BJ (cell line): ENCODE results near the gene ATL1. TPM values are rescaled to one million over a fixed set of nuclear protein-coding genes. Genes with fewer than 3 reads are reported as not detected.

Experiments
- CTCF ChIA-PET: fragments of 350-600 bp; formaldehyde crosslinking; extraction: SDS; loops from one replicate; lab custom pipeline; 2021; ENCODE audit warnings: antibody characterized with exemption, inconsistent platforms; lab: Yijun Ruan, JAX
- POLR2A ChIA-PET: fragments of 300-600 bp; sonication (Branson Sonifier 250); formaldehyde crosslinking; extraction: SDS; loops from one replicate; lab custom pipeline; 2021; ENCODE audit warnings: antibody characterized with exemption; lab: Charles Lee
- DNase-seq: peaks from one replicate; pipeline ENCODE4 v3.0.0-alpha.2; 2011; ENCODE audit warnings: low read depth
- H3K27me3 ChIP-seq: 2 replicates; pipeline ENCODE4 v1.6.0; 2011; ENCODE audit warnings: low read length; ENCODE audit not compliant: control insufficient read depth, insufficient read depth
- H3K36me3 ChIP-seq: 2 replicates; pipeline ENCODE4 v1.5.1; 2011; ENCODE audit warnings: low read length; ENCODE audit not compliant: control insufficient read depth, insufficient read depth
- H3K4me3 ChIP-seq: 2 replicates; pipeline ENCODE4 v1.5.1; 2011; ENCODE audit warnings: low read depth, mild to moderate bottlenecking, control low read depth, low read length
- polyA plus RNA-seq: library from polyadenylated mRNA; depleted of rRNA; stranded (reverse); fragments of >200 nt; gene quantifications from 2 replicates; pipeline ENCODE4 v1.2.3, GENCODE V29; 2011; rRNA removed
- small RNA-seq: library from RNA; depleted of rRNA; stranded (forward); fragments of <200 nt; gene quantifications from one replicate; pipeline ENCODE3, GENCODE V24; 2012; ENCODE audit warnings: low replicate concordance, low read depth; ENCODE audit not compliant: insufficient read length
- TF ChIP-seq, protein P1 (sequence below): IDR thresholded peaks from 2 replicates; pipeline ENCODE4 v1.5.1; 2011; ENCODE audit warnings: low read depth, mild to moderate bottlenecking, control low read depth, inconsistent platforms, low read length, moderate library complexity; ENCODE audit not compliant: insufficient read depth

Gene ATL1
- polyA plus RNA-seq, 1 experiment, result 4.5 TPM

DNA sequence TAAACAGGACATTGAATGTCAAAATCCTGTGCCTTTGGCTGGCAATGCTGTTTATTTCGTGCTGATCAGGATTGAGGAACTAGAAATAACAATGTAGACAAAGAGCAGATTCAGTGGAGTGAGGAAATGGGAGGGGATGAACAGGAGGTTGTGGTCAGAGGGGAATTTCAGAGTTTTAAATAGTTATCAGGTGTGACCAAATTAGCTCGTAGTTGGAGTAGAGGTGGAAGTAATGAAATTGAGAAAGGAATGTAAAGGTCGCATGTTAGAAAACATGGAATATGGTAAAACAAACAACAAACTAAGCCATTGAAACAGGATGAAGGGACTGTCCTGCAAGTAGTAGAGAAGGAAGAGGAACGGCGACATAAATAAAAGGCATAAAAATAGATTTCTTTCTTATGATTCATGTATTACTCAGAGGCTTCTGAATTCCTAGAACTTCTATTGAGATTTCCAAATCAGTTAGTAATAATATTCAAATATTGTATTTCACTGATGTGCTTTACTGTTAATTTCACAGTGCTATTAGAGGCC, 117.7 kb downstream of the ATL1 start:
- ChIA-PET CTCF (interaction anchor here (0.7 to 1.2 kb wide), 5 partner anchors 15 to 100 kb away, joined by 3 read pairs; no protein-coding TSS in a partner anchor), POLR2A (interaction anchor here (1.0 kb wide), 1 partner anchor 117 kb away, joined by 5 read pairs; the partner anchor contains the start of gene ATL1)
- DNase-seq, result no peak
- Histone ChIP-seq H3K36me3 (no peaks in the 10 kb centered on the region), H3K27me3 (no peaks in the 10 kb centered on the region), H3K4me3 (no peak overlapping the region)
- TF ChIP-seq, protein P1, sequence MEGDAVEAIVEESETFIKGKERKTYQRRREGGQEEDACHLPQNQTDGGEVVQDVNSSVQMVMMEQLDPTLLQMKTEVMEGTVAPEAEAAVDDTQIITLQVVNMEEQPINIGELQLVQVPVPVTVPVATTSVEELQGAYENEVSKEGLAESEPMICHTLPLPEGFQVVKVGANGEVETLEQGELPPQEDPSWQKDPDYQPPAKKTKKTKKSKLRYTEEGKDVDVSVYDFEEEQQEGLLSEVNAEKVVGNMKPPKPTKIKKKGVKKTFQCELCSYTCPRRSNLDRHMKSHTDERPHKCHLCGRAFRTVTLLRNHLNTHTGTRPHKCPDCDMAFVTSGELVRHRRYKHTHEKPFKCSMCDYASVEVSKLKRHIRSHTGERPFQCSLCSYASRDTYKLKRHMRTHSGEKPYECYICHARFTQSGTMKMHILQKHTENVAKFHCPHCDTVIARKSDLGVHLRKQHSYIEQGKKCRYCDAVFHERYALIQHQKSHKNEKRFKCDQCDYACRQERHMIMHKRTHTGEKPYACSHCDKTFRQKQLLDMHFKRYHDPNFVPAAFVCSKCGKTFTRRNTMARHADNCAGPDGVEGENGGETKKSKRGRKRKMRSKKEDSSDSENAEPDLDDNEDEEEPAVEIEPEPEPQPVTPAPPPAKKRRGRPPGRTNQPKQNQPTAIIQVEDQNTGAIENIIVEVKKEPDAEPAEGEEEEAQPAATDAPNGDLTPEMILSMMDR, result no peak

DNA sequence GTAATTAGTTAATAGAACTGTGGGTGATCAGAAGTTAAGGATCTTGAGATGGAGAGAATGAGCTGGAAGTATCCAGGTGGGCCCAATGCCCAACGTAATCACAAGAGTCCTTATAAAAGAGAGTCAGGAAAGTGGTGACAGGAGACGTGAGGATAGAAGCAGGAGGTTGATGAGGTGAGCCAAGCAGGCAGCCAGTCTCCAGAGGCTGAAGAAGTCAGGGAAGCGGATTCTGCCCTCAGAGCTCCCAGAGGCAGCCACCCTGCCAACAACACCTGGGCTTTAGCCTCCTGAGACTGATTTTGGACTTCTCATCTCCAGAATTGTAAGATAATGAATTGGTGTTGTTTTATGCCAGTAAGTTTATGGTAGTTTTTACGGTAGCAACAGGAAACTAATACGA, 118.2 kb downstream of the ATL1 start:
- Histone ChIP-seq H3K36me3 (no peaks in the 10 kb centered on the region), H3K4me3 (no peak overlapping the region), H3K27me3 (no peaks in the 10 kb centered on the region)
- CTCF ChIA-PET, result interaction anchor here (0.7 to 1.2 kb wide), 5 partner anchors 14 to 99 kb away, joined by 3 to 4 read pairs (median 3); no protein-coding TSS in a partner anchor
- POLR2A ChIA-PET, result interaction anchor here (1.0 kb wide), 1 partner anchor 118 kb away, joined by 5 read pairs; the partner anchor contains the start of gene ATL1
- TF ChIP-seq, protein P1, result no peak
- no peak for DNase-seq

DNA sequence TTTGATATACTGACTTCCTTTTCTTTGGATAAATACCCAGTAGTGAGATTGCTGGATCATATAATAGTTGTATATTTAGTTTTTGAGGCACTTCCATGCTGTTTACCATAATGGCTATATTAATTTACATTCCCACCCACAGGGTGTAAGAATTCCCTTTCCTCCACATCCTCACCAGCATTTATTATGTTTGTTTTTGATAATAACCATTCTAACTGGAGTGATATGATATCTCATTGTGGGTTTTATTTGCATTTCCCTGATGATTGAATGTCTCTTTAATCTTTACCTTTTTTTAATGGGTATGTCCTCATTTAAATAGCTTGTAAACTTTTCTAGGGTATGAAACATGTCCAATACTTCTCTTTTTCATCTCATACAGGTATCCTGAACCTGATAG, 119.7 kb downstream of the ATL1 start:
- Histone ChIP-seq H3K4me3 (no peak overlapping the region), H3K36me3 (no peaks in the 10 kb centered on the region), H3K27me3 (no peaks in the 10 kb centered on the region)
- CTCF ChIA-PET, result no interaction called here
- TF ChIP-seq, protein P1, result no peak
- DNase-seq, result no peak
- POLR2A ChIA-PET, result no interaction called here

Small RNA genes within 50 kb of the gene (small RNA-seq; reads per million reads assigned to genes)
- gene RN7SL452P (not detected), gene SNRPGP1 (not detected)

Other genes with a start within 250 kb of the ATL1 start
- gene L2HGDH, start 247.9 kb upstream of the ATL1 start, polyA plus RNA-seq, result 2.3 and 2.9 TPM in 2 replicates
- gene DMAC2L, start 247.8 kb upstream of the ATL1 start, polyA plus RNA-seq, result 6.8 and 11.0 TPM in 2 replicates
- 2.5 and 7.3 TPM in 2 replicates for gene CDKL1, start 163.3 kb upstream of the ATL1 start, polyA plus RNA-seq
- 8.8 and 15.7 TPM in 2 replicates for gene MAP4K5, start 27.6 kb upstream of the ATL1 start, polyA plus RNA-seq
- 10.4 and 19.5 TPM in 2 replicates for gene SAV1, start 108.2 kb downstream of the ATL1 start, polyA plus RNA-seq